ENCODE data around the gene PHKG1. TPM values are rescaled to one million over a fixed set of nuclear protein-coding genes. Genes with fewer than 3 reads are reported as not detected.
A peak's percentile ranks its signal among the peaks of the same experiment; 100 is the strongest.
"Not testable (repeated sequence)": the region's sequence is repeated elsewhere in the genome, so short reads cannot be mapped to it uniquely, and the experiment has no call there.

PHKG1 gene
- polyA plus RNA-seq, 1 donor (not counting 4 experiments of a cell fraction or from before 2014, with no cell fraction given), result 0.25 TPM

GRCh38 chr7:56033671-56034432 lies 58.9 kb downstream of the PHKG1 start:
- TF ChIP-seq EZH2 (IDR thresholded peaks at IDR 0.05; ENCODE audit: low read length) (no peak), CTCF (optimal IDR thresholded peaks at IDR 0.05 in 1 of 3, IDR thresholded peaks at IDR 0.05 in 1 of 3, conservative IDR thresholded peaks at IDR 0.05 in 1 of 3; ENCODE audit: extremely low read depth in 1 of 3, insufficient read depth in 2 of 3, low read length in 3 of 3) (peak in 2 of 3 experiments; percentile 27 to 37)
- Histone ChIP-seq H3K27me3 (ENCODE audit: control insufficient read depth, extremely low read depth, insufficient read depth, low read length) (no peaks in the 10 kb centered on the region), H3K79me2 (ENCODE audit: control insufficient read depth, insufficient read depth, low read length) (no peaks in the 10 kb centered on the region), H3K4me1 (ENCODE audit: control insufficient read depth, extremely low read depth, insufficient read depth, low read length) (no peaks in the 10 kb centered on the region), H2AFZ (ENCODE audit: control insufficient read depth, low read length) (peak overlapping the region; percentile 91), H3K9me1 (ENCODE audit: control insufficient read depth, extremely low read depth, insufficient read depth, low read length) (no peaks in the 10 kb centered on the region), H3K9ac (ENCODE audit: control insufficient read depth, extremely low read depth, insufficient read depth, low read length) (peak overlapping the region; percentile 81), H3K36me3 (ENCODE audit: control insufficient read depth in 2 of 2, extremely low read depth in 1 of 2, insufficient read depth in 2 of 2, low read length in 2 of 2) (peaks cover 4 to 15% of the 10 kb centered on the region in 2 experiments), H3K9me3 (ENCODE audit: control insufficient read depth, low read depth, low read length) (no peaks in the 10 kb centered on the region), H3K27ac (ENCODE audit: control insufficient read depth, insufficient read depth, low read length) (peak overlapping the region; percentile 79), H3K4me3 (ENCODE audit: control insufficient read depth in 2 of 3, extremely low read depth in 1 of 3, insufficient read depth in 2 of 3, low read depth in 1 of 3, low read length in 3 of 3) (peak overlapping the region; percentile 36 to 89 (median 89)), H3K4me2 (ENCODE audit: control insufficient read depth, extremely low read depth, insufficient read depth, low read depth, low read length) (peak overlapping the region; percentile 89), H4K20me1 (ENCODE audit: control insufficient read depth, extremely low read depth, insufficient read depth, low read length) (no peaks in the 10 kb centered on the region)
- FAIRE-seq (peak; percentile 32), DNase-seq (ENCODE audit: low read depth, low spot score) (no peak)
- dilution Hi-C loops (cut with MboI; ENCODE audit: extremely low pct_ligation_motif_present, low sequenced_read_pairs), result no loop called here

GRCh38 chr7:56032578-56032977 lies 60.2 kb downstream of the PHKG1 start:
- H3K9me3 ChIP-seq (ENCODE audit: control insufficient read depth, low read depth, low read length); H4K20me1 ChIP-seq (ENCODE audit: control insufficient read depth, extremely low read depth, insufficient read depth, low read length); H3K4me1 ChIP-seq (ENCODE audit: control insufficient read depth, extremely low read depth, insufficient read depth, low read length); H3K79me2 ChIP-seq (ENCODE audit: control insufficient read depth, insufficient read depth, low read length); dilution Hi-C loops (cut with MboI; ENCODE audit: extremely low pct_ligation_motif_present, low sequenced_read_pairs); DNase-seq (ENCODE audit: low read depth, low spot score); H3K9ac ChIP-seq (ENCODE audit: control insufficient read depth, extremely low read depth, insufficient read depth, low read length); H2AFZ ChIP-seq (ENCODE audit: control insufficient read depth, low read length); H3K9me1 ChIP-seq (ENCODE audit: control insufficient read depth, extremely low read depth, insufficient read depth, low read length); H3K27ac ChIP-seq (ENCODE audit: control insufficient read depth, insufficient read depth, low read length); H3K27me3 ChIP-seq (ENCODE audit: control insufficient read depth, extremely low read depth, insufficient read depth, low read length); H3K4me3 ChIP-seq (ENCODE audit: control insufficient read depth in 2 of 3, extremely low read depth in 1 of 3, insufficient read depth in 2 of 3, low read depth in 1 of 3, low read length in 3 of 3); FAIRE-seq: not testable (repeated sequence)
- Histone ChIP-seq H3K36me3 (ENCODE audit: control insufficient read depth in 2 of 2, extremely low read depth in 1 of 2, insufficient read depth in 2 of 2, low read length in 2 of 2) (peaks cover 4 to 15% of the 10 kb centered on the region in 2 experiments), H3K4me2 (ENCODE audit: control insufficient read depth, extremely low read depth, insufficient read depth, low read depth, low read length) (peak overlapping the region; percentile 89)

GRCh38 chr7:56031556-56031955 lies 61.2 kb downstream of the PHKG1 start:
- DNase-seq (ENCODE audit: low read depth, low spot score); H3K4me1 ChIP-seq (ENCODE audit: control insufficient read depth, extremely low read depth, insufficient read depth, low read length); dilution Hi-C loops (cut with MboI; ENCODE audit: extremely low pct_ligation_motif_present, low sequenced_read_pairs); H3K4me2 ChIP-seq (ENCODE audit: control insufficient read depth, extremely low read depth, insufficient read depth, low read depth, low read length); H3K9me1 ChIP-seq (ENCODE audit: control insufficient read depth, extremely low read depth, insufficient read depth, low read length); H3K9ac ChIP-seq (ENCODE audit: control insufficient read depth, extremely low read depth, insufficient read depth, low read length); H3K27me3 ChIP-seq (ENCODE audit: control insufficient read depth, extremely low read depth, insufficient read depth, low read length); FAIRE-seq; H4K20me1 ChIP-seq (ENCODE audit: control insufficient read depth, extremely low read depth, insufficient read depth, low read length); H3K27ac ChIP-seq (ENCODE audit: control insufficient read depth, insufficient read depth, low read length); H3K79me2 ChIP-seq (ENCODE audit: control insufficient read depth, insufficient read depth, low read length); H3K4me3 ChIP-seq (ENCODE audit: control insufficient read depth in 2 of 3, extremely low read depth in 1 of 3, insufficient read depth in 2 of 3, low read depth in 1 of 3, low read length in 3 of 3); H3K9me3 ChIP-seq (ENCODE audit: control insufficient read depth, low read depth, low read length); H2AFZ ChIP-seq (ENCODE audit: control insufficient read depth, low read length): not testable (repeated sequence)
- peaks cover 4 to 15% of the 10 kb centered on the region in 2 experiments for H3K36me3 ChIP-seq (ENCODE audit: control insufficient read depth in 2 of 2, extremely low read depth in 1 of 2, insufficient read depth in 2 of 2, low read length in 2 of 2)
